HCT116 (cell line): ENCODE measurements around the gene DNMT3B.
"Not testable (repeated sequence)": the region's sequence is repeated elsewhere in the genome, so short reads cannot be mapped to it uniquely, and the experiment has no call there.

ENCODE experiments used
- CBX3 ChIP-seq: IDR thresholded peaks from 2 replicates; pipeline ENCODE4 v1.6.1; 2012; ENCODE audit warnings: low read depth
- CTCF ChIP-seq, 3 experiments: fragments of 200-600 bp in 1 of 3; sonication (generic) in 1 of 3; IDR thresholded peaks in 2 of 3; conservative IDR thresholded peaks in 1 of 3; 2 replicates each; pipeline ENCODE4 v1.5.1; 2012 to 2017; ENCODE audit warnings: low read depth in 2 of 3, low read length in 2 of 3, antibody characterized with exemption in 1 of 3, borderline replicate concordance in 1 of 3, control low read depth in 1 of 3, mild to moderate bottlenecking in 1 of 3, mixed read lengths in 1 of 3, mixed run types in 1 of 3, moderate library complexity in 1 of 3; ENCODE audit not compliant: insufficient read depth in 1 of 3
- EZH2 ChIP-seq: fragments of 200-600 bp; sonication (generic); IDR thresholded peaks from 2 replicates; pipeline ENCODE4 v1.6.1; 2017; ENCODE audit warnings: antibody characterized with exemption, mixed run types
- EZH2phosphoT487 ChIP-seq: fragments of 200-600 bp; IDR thresholded peaks from 2 replicates; pipeline ENCODE4 v1.6.1; 2018; ENCODE audit warnings: antibody characterized with exemption, borderline replicate concordance
- MAX ChIP-seq: IDR thresholded peaks from 2 replicates; pipeline ENCODE4 v1.6.1; 2012
- POLR2AphosphoS5 ChIP-seq: IDR thresholded peaks from 2 replicates; pipeline ENCODE4 v1.6.1; 2011; ENCODE audit warnings: mild to moderate bottlenecking, low read depth, low read length, moderate library complexity
- RAD21 ChIP-seq: IDR thresholded peaks from 2 replicates; pipeline ENCODE4 v1.6.1; 2012; ENCODE audit warnings: low read depth, mild to moderate bottlenecking
- REST ChIP-seq: IDR thresholded peaks from 2 replicates; pipeline ENCODE4 v1.6.1; 2012; ENCODE audit warnings: low read depth
- TCF7L2 ChIP-seq: IDR thresholded peaks from 2 replicates; pipeline ENCODE4 v1.7.0; 2011; ENCODE audit warnings: borderline replicate concordance, inconsistent platforms; ENCODE audit not compliant: insufficient read depth, insufficient read length; ENCODE audit errors: extremely low read depth
- ZBTB33 ChIP-seq: IDR thresholded peaks from 2 replicates; pipeline ENCODE4 v1.6.1; 2011; ENCODE audit warnings: mild to moderate bottlenecking, low read length, moderate library complexity; ENCODE audit not compliant: insufficient replicate concordance; ENCODE audit errors: extremely low read depth
- ZNF274 ChIP-seq: fragments of 200-500 bp; sonication (Bioruptor generic); IDR thresholded peaks from 2 replicates; pipeline ENCODE4 v1.6.1; 2014; ENCODE audit warnings: mild to moderate bottlenecking, low read depth, low read length, inconsistent platforms

- not testable (repeated sequence) for TF ChIP-seq ZNF274; RAD21; CBX3; CTCF (IDR thresholded peaks at IDR 0.05 in 2 of 3, conservative IDR thresholded peaks at IDR 0.05 in 1 of 3; ENCODE audit: borderline replicate concordance in 1 of 3, insufficient read depth in 1 of 3, low read depth in 2 of 3, low read length in 2 of 3); POLR2AphosphoS5; EZH2phosphoT487; EZH2; ZBTB33; REST; MAX; TCF7L2
These were observed 32.9 kb upstream of the DNMT3B start for GRCh38 chr20:32729334-32729733.
